Erythroblast (primary cell): ENCODE measurements around the gene DCPS.
"Not testable (repeated sequence)": the region's sequence is repeated elsewhere in the genome, so short reads cannot be mapped to it uniquely, and the experiment has no call there.

ENCODE experiments used
- DNase-seq, 2 experiments: peaks; one replicate each; lab custom pipeline; 2025; lab: John Stamatoyannopoulos, UW
- GATA1 ChIP-seq: IDR thresholded peaks from 2 replicates; pipeline ENCODE4 v1.6.1; 2011; ENCODE audit warnings: low read depth, mild to moderate bottlenecking, control low read depth, low read length, moderate library complexity
- POLR2A ChIP-seq: IDR thresholded peaks from 2 replicates; pipeline ENCODE4 v1.6.1; 2011; ENCODE audit warnings: mild to moderate bottlenecking, low read length

DCPS gene

DNA sequence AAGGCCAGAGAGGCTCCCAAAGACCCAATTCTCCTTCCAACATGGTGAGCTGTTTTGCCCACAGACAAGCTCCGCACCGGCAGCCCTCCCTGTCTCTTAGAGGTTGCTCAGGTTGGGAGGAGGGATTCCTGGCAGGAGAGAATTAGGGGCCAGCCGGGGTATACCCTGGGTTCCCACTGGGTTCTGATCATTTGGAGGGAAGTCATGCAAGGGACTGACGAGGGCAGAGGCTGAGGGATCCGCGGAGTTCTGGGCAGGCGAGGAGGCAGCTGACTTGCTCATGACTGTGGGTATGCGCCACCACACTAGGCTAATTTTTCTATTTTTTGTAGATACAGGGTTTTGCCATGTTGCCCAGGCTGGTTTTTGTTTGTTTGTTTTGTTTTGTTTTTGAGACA lies 56.2 kb downstream of the DCPS start:
- TF ChIP-seq POLR2A (no peak), GATA1 (no peak)
- no peak for DNase-seq

DNA sequence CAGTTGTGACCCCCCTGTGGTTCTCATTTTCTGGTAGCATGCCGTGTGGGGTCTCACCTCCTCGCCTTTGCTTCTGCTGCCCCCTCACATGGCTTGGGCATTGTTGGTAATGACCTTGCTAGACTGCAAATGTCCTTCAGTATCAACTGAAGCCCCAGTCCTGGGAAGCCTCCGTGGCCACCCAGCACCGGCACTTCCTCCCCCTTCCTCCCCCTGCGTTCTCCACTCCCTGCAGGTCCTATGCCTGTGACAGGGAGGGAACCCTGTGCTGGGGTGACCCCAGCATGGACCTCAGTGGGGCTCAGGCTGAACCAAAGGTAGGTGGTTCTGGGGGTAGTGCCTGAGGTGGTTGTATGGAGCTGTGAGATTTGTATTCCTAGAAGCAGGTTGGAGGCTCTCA lies 57.5 kb downstream of the DCPS start:
- TF ChIP-seq POLR2A = no peak
- no peak for TF ChIP-seq GATA1
- DNase-seq = no peak

DNA sequence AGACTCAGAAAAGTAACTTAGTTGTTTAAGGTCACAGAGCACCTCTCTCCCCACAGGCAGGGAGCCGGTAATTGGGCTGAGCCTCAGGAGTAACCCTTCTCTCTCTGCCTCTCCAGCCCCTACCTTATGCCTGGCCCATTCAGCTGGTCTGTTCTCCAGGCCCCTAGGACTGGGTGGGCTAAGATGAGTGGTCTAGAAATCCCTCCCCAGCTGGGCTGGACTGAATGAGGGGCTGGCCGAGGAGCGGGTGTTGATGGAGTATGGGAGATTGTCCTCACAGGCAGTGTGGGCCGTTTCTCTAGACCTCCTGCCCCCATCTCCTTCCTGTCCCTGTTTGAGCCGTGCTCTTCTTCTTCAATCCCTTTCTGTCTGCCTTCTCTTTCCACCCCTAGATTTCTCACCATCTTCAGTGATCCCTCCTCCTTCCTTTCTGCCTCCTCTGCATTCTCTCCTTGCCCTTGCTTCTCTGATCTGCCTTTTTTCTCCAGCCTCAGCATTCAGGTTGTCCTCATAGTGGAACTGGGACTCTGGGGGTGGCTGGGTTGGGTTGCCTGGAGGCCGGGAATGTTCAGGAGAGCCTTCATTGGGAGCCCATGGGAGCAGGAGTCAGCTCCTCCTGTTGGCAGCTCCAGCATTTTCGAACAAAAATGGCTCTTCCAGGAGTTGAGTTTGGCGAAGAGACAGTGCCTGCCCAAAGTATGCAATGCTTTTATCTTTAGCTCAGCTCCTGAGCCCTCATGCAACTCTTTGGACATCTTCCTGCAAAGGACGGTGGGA lies 59.2 kb downstream of the DCPS start:
- DNase-seq = no peak
- TF ChIP-seq GATA1 (no peak), POLR2A (no peak)

DNA sequence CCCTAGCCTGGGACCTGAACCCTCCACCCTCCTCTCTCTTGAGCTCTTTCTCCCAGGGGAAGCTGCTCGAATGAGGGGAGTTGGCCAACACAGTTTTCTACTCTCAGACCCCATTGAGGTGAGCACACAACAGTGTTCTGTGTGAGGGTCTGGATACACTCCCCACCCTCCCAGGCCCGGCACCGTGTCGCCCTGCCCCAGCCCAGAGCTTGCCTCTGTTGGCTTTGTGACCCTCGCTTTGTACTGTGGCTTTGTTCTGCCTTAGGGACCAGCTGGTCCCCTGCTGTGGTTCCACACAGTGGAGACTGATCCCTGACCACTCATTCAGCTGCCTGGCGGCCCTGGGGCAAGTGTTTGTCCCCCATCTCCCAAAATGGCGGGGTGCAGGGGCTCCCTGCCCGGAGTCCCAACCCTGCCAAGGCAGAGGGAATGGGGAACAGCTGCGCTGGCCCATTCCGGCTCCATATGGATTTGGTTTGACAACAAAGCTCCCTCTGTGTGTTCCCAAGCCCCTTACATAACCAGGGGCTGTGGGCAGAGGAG lies 59.9 kb downstream of the DCPS start:
- no peak for DNase-seq
- TF ChIP-seq POLR2A = no peak
- TF ChIP-seq GATA1 = no peak

DNA sequence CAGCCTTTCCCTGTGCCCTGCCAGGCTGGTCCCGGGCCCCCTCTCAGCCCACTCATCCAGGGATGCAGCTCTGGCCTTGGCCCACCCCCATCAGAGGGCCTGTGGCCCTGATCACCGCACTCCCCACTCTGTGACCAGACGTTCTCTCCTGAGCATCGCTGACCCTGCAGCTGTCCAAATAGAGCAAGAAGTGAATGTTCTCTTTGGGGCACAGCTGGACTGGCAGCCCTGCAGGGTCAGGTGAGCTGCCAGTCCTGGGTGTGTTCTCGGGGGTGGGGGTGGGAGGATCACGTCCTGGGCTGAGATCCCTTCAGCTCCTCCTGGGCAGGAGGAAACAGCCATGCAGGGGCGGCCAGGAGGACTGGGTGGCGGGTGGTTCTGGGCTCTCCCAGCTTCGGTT lies 60.9 kb downstream of the DCPS start:
- DNase-seq = not testable (repeated sequence)

DNA sequence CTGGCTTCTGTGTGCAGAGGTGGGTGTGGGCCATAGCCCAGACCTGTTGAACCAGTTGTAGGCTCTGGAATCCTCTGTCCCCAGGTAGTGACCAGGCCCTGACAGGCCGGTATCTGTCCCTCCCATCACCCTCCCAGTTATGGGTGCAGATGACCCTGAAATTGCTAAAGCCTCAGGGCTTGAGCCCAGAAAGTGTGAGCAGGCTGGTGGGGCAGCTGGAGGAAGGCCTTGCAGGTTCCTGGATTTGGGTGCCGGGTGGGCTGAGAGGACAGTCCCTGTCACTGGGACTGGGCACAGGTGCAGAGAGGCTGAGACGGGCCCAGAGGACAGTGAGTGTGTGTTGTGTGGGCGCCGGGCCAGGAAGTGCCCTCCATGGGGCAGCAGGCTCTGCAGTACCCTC lies 61.6 kb downstream of the DCPS start:
- DNase-seq = not testable (repeated sequence)

DNA sequence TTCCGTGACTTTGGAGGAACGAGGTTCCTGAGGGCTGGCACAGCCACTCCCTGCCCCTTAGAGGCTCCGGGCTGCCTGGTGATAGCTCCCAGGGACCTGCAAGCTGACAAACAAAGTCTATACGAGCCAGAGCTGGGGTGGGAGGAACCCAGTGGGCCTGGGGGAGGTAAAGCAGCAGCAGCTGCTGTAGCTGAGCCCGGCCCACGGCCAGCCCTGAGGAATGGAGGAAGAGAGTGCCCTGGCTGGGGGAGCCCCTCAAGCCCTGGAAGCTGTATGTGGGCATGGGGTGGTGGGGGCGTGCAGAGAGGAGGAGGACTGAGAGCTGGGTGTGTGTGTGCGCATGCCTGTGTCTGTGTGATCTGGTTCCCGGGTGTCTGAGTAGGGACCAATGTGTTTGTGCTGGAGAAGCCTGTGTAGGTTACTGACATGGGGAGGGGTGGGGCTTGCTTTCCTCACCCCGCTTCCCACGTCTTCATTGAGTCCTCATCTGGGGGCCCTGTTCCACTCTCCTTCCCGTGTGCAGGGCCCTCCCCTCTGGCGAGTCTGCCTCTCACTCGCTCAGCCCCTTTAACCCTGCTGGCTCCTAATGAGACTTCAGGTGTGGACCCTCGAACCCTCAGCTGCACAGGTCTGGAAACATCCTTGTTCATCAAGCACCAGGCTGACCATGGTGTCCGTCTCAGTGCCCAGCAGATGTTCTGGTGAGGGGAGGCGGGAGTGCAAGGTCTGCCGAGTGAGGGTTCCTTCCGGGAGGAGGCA lies 62.4 kb downstream of the DCPS start:
- TF ChIP-seq POLR2A (no peak), GATA1 (no peak)
- no peak for DNase-seq

DNA sequence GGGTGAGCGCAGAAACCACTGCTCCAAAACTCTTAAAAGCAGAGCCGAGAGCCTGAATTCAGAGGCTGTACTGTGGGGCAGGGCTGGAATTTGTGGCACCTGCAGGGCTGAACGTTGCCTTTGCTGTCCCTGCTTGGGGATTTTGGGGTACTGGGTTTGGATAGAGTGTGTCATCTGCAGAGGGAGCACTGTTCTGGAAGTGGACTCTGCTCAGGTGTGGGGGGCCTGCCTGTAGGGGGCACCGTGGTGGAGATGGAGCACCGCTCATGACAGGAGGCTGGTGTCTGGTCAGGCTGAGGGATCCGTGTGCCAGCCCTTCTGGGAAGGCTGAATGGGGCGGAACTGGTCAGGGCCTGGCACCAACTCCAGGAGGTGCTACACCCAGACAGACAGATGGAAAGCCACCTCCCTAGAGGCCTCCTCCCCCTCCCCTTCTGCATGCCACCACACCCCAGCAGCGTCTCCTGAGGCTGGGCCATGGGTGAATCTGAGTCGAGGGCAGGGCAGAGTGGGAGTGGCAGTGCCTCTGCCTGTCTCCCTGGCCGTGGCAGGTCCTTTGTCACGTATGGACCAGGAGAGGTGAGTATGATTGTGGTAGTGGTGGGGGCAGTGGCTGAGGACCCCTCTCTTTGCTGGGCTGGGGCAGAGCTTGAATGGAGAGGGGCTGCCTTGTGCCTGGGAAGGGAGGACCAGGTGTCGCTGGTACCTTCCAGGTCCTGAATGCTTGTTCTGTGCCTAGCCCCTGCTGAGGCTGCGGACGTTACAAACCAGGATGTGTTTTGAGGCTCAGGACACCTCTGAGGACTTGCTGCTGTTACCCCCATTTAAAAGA lies 63.2 kb downstream of the DCPS start:
- peak in 1 of 2 experiments; percentile 12 for DNase-seq

DNA sequence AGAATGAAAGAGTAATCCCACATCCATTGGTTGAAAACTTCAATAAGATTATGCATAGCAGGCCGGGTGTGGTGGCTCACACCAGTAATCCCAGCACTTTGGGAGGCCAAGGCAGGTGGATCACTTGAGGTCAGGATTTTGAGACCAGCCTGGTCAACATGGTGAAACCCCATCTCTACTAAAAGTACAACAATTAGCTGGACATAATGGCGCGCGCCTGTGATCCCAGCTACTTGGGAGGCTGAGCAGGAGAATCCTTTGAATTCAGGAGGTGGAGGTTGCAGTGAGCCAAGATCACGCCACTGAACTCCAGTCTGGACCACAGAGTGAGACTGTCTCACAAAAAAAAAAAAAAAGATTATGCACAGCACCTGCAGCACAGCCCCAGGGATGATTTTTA lies 63.9 kb downstream of the DCPS start:
- not testable (repeated sequence) for DNase-seq

DNA sequence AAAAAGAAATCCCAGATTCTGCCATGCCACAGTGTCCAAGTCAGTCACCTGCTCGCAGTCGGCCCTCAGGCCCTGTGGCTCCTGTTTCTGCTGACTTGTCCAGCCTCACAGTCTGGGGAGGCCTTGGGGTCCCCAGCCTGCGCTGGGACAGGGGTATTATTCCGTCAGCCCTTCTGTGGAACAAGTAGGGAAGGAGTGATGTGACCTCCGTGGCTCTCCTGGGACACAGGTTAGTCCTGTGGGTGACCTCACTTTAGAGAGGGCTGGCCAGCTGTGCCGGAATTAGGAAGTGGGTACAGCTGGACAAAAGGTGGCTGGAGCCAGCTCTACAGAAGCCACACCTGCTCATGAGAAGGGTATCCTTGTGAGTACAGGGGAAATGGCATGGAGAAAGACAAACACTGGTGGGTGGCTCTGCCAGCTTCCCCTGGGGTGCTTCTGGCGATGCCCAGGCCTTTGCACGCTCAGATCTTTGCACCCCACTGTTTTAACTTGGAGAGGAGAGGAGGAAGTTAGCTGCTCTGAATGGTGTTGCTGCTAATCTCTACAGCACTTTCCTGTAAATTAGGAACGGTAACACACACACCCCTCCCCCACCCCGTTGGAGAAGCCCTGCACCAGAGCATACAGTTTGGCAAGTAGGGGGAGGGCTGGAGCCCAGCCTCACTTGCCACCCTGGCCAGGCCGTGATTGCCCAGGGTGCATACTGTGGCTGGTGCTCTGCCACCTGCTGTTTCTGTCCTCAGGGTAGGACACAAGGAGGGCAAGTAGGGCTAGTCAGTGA lies 64.7 kb downstream of the DCPS start:
- peak in 1 of 2 experiments; percentile 17 for DNase-seq

DNA sequence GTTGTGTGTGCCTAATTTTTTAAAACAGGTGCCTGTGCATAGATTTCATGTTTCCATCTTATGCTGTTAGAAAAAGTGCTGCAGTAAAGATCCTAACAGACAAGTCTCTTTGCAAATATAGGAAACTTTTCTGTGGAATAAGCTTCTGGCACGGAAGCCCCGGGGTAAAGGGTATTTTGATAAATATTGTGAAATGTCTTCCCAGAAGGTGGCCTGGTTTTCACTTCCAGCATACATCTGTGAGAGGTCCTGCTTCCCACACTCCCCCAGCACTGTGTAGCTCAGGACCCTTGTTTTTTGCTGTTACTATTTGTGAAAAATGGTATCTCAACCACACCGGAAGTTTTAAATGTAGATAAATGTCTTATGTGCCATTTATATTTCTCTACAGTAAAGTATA lies 66.2 kb downstream of the DCPS start:
- no peak for DNase-seq
- TF ChIP-seq POLR2A (no peak), GATA1 (no peak)

DNA sequence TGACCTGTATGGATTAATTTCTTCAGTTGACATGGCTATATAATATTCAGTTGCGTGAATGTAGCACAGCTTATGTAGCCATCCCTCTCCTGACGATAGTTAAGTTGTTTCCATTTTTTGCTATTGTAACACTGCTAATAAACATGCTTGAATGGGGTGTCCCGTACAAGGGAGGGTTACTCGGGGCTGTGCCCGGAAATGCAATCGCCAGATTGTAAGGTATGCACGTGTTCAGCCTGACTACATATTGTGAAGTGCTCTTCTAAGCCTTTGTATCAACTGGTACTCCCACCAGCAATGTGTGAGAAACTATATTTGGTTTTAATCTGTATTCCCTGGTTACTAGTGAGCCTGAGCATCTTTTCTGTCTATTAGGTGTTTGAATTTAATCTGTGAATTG lies 67.7 kb downstream of the DCPS start:
- DNase-seq = no peak
- TF ChIP-seq GATA1 = no peak

DNA sequence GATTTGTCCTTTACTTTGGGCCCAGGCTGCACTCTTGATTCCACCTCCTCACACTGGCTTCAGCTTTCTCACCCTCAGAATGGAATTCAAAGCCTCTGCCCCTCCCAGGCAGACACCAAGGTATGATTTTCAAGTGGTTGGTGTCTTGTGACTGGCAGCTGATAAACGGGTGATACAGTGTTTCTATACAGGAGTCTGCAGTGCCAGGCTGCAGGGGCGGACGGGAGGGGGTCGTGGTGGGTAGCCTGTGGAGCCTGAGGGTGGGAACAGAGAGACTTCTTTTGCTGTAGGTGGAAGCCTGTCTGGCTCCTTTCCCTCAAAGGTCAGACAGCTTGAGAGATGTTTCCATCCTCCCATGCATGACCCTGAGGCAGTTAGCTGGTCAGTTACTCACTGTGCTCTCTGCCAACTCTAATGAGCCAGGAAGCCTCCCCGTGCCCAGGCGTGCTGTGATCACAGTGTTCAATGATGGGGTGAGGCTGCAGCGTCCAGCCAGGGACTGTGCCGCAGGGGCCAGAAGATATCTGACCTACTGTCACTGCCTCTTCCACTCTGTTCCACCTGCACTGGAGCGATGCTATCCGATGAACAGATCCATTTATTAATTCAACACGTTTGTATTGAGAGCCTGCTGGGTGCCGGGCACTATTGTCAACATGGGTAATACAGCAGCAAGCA lies 69.7 kb downstream of the DCPS start:
- DNase-seq = not testable (repeated sequence)

DNA sequence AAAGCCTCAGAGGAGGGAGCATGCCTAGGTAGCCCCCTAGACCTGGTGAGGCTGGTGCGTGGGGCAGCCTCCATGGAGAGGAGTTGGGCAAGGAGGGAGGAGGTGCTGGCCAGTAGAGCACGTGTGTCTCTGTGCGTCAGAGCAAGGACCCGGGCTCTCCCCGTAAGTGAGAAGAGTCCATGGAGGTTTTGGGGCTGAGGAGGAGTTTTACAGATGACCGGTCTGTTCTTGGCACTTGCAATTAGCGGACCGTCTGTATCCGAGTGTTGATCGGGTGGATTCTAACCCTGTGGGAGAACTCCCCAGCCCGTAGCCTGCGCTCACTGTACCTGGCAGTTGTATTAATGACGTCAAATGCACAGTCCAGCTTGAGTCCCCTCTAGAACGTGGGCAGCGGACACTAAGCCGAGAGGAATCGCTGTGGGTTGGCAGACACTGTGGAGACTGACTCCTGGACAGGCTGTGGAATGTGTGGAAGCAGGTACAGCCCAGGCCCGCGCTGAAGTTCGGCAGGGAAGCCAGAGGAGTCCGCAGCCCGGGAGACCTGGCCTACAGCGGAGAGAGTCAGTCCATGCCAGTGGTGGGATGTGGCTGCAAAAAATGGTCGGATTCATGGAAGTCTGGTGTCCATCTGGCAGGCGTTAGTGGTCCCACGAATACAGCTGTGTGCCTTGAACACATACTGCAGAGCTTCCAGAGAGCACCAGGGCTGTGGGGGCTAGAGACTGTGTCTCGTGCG lies 70.9 kb downstream of the DCPS start:
- not testable (repeated sequence) for DNase-seq
